ENCODE measurements around the gene AFF3.

DNA sequence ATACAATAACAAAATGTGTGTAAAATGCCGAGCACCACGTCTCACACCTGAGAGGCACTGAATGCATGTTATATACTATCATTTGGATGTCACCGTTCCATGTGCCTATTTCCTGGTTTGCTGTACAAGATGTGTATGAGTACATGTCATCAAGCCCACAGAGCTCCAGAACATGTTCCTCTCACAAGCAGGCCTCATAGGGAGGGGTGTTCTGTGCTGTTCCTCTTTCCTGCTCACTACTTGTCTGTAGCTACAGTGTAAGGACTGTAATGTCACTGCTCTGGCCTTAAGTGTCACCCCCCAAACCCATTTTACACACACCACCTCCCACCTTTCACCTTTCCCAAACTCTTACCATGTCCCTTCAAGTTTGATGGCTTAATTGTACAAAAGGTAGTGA is 1.8 kb downstream of the AFF3 start:
- TF ChIP-seq, protein P1, sequence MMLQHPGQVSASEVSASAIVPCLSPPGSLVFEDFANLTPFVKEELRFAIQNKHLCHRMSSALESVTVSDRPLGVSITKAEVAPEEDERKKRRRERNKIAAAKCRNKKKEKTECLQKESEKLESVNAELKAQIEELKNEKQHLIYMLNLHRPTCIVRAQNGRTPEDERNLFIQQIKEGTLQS (IDR thresholded peaks at IDR 0.05): no peak
- TF ChIP-seq, protein P2, sequence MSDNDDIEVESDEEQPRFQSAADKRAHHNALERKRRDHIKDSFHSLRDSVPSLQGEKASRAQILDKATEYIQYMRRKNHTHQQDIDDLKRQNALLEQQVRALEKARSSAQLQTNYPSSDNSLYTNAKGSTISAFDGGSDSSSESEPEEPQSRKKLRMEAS (IDR thresholded peaks at IDR 0.05): no peak

All from liver (tissue), 2 donors.